ENCODE measurements around the gene PDS5B.
"Not testable (repeated sequence)": the region's sequence is repeated elsewhere in the genome, so short reads cannot be mapped to it uniquely, and the experiment has no call there.

PDS5B gene

GRCh38 chr13:32657309-32657708, 71.1 kb downstream of the PDS5B start:
- no peak for DNase-seq (ENCODE audit: low read depth)

GRCh38 chr13:32659736-32660135, 73.5 kb downstream of the PDS5B start:
- no peak for DNase-seq (ENCODE audit: low read depth)

GRCh38 chr13:32660227-32660626, 74.0 kb downstream of the PDS5B start:
- no peak for DNase-seq (ENCODE audit: low read depth)

- DNase-seq (ENCODE audit: low read depth): no peak
Measured at GRCh38 chr13:32661685-32662084, 75.4 kb downstream of the PDS5B start.

- DNase-seq (ENCODE audit: low read depth): no peak
Measured at GRCh38 chr13:32663660-32664059, 77.4 kb downstream of the PDS5B start.

- DNase-seq (ENCODE audit: low read depth): no peak
Measured at GRCh38 chr13:32666990-32667571, 80.8 kb downstream of the PDS5B start.

- DNase-seq (ENCODE audit: low read depth): no peak
Measured at GRCh38 chr13:32669030-32669646, 82.9 kb downstream of the PDS5B start.

GRCh38 chr13:32674503-32674902, 88.3 kb downstream of the PDS5B start:
- DNase-seq (ENCODE audit: low read depth): no peak

GRCh38 chr13:32676242-32676641, 90.0 kb downstream of the PDS5B start:
- DNase-seq (ENCODE audit: low read depth): no peak

GRCh38 chr13:32682130-32682529, 95.9 kb downstream of the PDS5B start:
- no peak for DNase-seq (ENCODE audit: low read depth)

- no peak for DNase-seq (ENCODE audit: low read depth)
Measured at GRCh38 chr13:32682740-32683139, 96.5 kb downstream of the PDS5B start.

- no peak for DNase-seq (ENCODE audit: low read depth)
Measured at GRCh38 chr13:32687275-32687674, 101.0 kb downstream of the PDS5B start.

- DNase-seq (ENCODE audit: low read depth): no peak
Measured at GRCh38 chr13:32695602-32696250, 109.5 kb downstream of the PDS5B start.

- DNase-seq (ENCODE audit: low read depth): no peak
Measured at GRCh38 chr13:32707471-32707870, 121.2 kb downstream of the PDS5B start.

GRCh38 chr13:32713397-32713796, 127.1 kb downstream of the PDS5B start:
- no peak for DNase-seq (ENCODE audit: low read depth)

- DNase-seq (ENCODE audit: low read depth): not testable (repeated sequence)
Measured at GRCh38 chr13:32716201-32716600, 129.9 kb downstream of the PDS5B start.

- no peak for DNase-seq (ENCODE audit: low read depth)
Measured at GRCh38 chr13:32720026-32720425, 133.8 kb downstream of the PDS5B start.

GRCh38 chr13:32721131-32722034, 135.1 kb downstream of the PDS5B start:
- not testable (repeated sequence) for DNase-seq (ENCODE audit: low read depth)

- DNase-seq (ENCODE audit: low read depth): no peak
Measured at GRCh38 chr13:32722340-32722739, 136.1 kb downstream of the PDS5B start.

GRCh38 chr13:32723987-32724386, 137.7 kb downstream of the PDS5B start:
- DNase-seq (ENCODE audit: low read depth): no peak

- DNase-seq (ENCODE audit: low read depth): no peak
Measured at GRCh38 chr13:32726374-32727037, 140.3 kb downstream of the PDS5B start.

GRCh38 chr13:32728327-32728726, 142.1 kb downstream of the PDS5B start:
- no peak for DNase-seq (ENCODE audit: low read depth)
